GM18519 (cell line): ENCODE measurements around the gene UMAD1.

Experiments used
- ATAC-seq: cut with Tn5 transposase; IDR thresholded peaks from one replicate; pipeline ENCODE4 v1.9.1; 2021; ENCODE audit warnings: mild to moderate bottlenecking, moderate library complexity; ENCODE audit not compliant: unreplicated experiment, low FRiP score

Gene UMAD1

DNA sequence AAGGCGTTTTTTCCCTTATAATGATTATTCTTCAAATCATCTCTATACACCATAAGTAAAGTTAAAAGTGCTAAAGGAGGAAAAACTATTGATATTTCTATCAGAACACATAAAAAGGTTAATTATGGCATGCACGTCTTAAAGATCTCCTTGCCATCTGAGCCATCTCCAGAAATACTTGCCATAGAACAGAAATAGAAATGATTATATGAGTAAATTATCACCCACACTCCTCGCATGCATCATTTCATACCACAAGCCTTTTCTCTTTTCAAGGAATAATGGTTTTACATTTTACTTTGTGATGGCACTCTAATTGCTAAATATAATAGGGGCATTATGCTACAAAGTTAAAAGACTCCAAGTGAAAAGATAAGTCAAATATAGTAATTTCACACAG is 272.4 kb downstream of the UMAD1 start:
- ATAC-seq: no peak

DNA sequence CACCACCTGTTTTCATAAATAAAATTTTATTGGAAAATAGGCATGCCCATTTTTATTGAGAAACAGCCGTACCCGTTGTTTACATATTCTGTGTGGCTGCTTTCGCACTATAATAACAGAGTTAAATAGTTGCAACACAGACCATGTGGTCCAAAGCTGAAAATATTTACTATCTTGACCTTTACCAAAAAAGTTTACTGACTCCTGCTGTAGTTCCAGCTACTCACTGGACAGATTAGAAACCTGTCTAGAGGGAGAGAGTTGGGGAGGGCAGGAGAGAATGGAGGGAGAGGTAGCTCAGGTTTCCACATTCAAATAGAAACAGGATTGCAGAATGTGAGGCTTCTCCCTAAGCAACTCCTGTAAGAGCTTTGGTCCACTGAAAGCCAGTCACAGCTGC is 273.0 kb downstream of the UMAD1 start:
- no peak for ATAC-seq

DNA sequence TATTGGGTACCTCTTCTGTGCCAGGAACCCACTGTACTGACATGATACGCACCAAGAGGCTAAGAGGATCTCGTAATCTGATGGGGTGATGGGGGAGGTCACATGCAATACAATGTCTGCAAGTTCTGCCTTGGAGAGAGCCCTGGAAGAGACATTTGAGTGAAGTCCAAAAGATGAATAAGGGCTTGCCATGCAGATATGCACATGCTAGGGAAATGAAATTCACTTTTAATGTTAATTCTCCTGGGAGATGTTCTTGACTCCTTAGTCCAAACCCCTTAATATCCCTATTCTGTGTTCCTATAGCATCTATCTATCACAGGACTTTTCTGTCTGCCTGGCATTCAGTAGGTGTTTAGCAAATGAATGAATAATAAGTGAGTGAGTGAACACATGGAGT is 274.0 kb downstream of the UMAD1 start:
- no peak for ATAC-seq

DNA sequence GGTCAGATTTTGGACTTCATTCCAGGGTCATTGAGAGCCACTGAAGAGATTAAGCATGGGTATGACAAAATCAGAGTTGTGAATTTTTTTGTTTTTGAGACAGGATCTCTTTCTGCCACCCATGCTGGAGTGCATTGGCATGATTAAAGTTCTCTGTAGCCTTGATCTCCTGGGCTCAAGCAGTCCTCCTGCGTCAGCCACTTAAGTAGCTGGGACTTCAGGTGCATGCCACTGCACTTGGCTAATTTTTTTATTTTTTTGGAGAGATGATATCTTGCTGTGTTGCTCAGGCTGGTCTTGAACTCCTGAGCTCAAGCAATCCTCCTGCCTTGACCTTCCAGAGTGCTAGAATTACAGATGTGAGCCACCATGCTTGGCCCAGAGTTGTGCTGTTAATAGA is 275.5 kb downstream of the UMAD1 start:
- ATAC-seq: no peak

DNA sequence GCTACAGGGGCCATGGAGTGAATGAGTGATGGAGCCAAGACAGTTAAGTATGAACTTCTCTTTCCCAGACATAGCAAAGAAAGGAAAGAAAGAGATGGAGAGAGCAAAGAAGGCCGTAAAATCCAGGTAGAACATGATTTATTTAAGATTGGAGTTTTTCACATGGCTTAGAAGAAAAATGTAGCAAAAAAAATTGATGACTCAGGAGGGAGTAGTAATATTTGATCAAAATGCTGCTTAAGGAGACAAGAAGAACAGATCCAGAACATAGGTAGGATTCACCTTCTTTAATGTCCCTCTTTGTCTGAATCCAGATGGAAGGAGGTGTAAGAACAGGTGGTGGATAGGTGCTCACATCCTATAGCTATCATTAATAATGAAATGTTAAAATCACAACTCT is 277.0 kb downstream of the UMAD1 start:
- ATAC-seq: no peak

DNA sequence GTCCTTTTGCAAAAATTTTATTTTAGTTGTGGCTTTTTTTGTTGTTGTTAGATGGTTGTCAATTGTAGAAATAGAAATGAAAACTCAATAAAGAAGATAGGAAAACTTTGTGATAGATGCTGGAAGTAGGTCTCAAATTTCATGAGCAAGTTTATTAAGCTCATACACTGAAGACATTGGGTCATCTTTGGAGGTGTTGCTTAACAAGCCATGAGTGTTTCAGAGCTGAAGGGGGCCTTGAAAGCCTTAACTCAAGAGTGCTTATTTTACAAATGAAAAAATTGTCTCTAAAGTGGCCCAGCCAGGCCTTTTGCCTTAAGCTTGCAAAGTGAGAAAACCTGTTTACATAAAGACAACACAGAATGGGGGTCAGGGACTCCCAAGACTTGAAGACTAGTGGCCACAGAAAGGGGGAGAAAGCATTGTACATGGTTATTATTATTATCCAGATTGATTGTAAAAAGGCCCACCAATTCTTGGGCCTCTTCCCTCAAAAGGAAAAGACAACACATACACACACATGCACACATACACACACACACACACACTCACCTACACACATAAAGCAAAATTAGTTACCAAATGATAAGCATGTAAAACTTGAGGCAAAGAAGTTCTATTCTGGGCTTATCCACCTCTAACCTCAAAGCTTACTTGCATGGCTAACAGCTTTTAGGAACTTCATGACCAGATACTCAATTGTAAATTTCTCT is 278.3 kb downstream of the UMAD1 start:
- no peak for ATAC-seq

DNA sequence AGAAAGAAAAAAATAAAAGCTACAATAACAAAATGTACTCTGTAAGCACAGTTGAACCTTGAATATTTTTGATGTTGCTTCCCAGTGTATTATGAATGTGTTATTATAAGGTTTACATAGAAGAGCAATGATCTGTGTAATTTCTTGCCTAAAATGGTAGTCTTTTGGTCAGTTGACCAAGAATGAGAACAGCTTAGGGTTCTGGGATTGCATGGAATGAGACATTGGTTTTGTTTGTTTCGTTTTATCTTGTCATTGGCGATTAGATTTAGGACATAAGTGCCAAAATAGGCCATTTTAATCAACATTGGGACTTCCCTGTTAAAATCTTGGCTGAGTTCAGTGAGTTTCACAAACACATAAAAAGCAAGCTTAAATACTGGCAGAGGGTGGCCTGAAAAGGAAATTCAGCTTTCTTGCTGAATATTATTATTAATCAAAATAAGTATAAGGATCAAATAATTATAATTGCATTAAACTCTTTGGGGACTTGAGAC is 278.9 kb downstream of the UMAD1 start:
- ATAC-seq: no peak

DNA sequence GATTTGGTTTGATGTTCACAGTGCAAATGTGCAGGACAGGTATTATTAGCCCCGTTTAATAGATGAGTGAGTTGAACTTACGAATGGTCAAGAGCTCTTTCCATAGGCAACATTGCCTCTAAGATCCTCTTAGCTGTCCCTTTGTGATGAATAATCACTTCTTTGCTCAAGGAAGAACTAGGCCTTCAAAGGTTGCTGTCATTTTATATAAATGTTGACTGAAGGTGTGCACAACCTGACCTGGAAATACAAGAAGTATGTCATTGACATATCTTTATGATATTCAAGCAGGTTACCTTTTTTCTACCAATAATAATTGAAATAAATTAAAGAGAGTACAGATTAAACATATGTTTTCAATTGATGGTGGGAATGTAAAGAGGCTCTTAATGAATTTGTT is 279.5 kb downstream of the UMAD1 start:
- no peak for ATAC-seq

DNA sequence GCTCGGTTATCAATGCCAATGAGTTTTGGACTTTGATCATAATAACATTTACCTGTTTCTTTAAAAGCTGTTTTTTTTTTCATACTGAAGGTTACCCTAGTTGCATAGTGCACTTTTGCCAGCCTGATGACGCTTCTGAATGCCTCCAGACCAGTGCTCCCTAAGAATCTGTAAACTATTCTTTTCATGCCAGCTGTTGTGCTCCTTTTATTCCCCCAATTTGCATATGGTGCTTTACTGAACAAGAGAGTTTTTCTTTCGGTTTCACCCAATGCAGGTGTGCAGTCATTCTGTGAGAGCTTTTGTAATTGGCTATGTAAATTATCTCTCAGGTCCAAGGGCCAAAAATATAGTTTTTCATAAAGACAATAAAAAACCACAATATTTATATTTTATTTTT is 279.9 kb downstream of the UMAD1 start:
- ATAC-seq: peak; percentile 92

DNA sequence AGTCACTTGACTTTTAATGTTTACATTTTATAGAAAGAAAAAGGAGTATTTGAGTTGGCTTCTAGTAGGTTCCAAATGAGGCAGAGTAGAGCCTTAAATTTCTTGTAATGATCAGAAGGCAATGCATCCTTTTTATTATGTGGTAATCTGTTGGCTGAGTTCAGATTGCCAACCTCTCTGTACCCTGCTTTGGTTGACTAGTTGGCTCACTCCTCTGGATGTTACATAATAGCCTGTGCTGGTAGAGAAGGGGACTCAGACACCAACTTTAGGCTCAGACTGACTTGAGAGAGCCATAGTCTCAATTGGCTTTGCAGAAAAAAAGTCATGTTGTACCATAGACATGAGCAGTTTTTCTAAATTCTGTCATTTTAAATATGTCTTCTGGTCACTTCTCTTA is 281.3 kb downstream of the UMAD1 start:
- no peak for ATAC-seq

DNA sequence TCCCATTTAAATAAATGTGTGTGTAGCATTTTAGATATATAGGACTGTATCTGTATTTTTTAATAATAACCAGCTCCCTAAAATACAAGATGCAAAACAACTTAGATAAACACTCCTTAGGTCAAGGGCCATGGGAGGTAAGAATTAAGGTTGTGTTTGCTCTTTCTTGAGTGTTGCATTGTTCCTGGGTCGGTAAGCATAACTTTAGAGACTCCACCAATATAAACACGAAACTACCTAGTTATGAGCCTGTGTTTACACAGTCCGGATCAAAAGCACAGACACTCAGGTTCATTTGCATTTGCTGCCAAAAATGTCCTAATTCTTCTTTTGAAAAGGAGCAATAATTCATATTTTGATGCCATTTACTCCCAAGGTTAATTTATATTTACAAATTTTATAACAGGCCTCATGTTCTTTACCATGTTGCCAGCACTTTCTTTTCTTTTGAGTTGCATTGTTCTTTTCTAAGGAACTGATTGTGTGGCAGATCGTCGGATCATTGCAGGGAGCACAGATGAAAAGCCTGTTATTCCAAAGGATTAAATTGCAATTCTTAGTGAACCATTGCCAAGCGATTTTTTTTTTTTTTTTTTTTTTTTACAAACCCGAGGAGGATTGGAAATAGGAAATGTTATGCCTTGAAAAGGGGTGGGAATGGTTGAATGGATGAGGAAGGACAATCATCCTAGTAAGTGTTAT is 282.3 kb downstream of the UMAD1 start:
- no peak for ATAC-seq

DNA sequence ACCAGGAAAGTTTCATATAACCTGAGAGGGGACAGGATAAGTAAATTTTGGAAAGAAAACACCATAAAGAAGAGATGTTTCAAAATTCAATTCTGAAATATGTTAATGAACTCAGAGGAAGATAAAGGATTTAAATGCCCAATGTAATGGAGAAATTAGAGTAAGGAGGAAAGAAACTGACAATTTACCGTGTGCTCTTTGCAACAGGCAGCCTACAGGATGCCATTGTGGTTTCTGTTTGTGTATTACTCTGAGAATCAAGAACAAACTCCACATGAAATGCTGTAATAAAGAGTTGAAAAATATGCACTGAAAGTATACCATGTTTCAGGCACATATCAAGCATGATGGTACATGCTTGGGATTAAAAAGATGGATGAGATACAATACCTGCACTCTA is 283.3 kb downstream of the UMAD1 start:
- ATAC-seq: no peak

DNA sequence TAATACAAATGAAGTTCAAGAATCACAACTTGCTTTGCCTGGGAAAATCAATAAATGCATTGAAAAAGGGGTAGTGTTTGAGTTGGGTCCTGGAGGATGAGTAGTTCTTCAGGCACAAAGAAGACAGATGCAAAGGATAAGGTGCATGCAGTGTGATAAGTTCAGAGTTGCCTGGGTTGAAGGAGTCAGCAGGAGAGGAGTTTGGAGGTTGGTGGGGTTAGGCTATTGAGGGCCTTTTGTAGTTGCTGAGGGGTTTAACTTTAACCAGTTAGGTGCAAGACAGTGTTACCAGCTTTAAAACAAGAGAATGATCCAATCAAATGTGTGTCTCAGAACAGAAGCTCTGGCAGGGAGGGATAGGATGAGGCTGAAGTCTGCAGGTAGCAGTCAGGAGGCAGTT is 283.8 kb downstream of the UMAD1 start:
- ATAC-seq: no peak
